K562 (cell line): Measurements from ENCODE around the gene DCAF4. TPM values are rescaled to one million over a fixed set of nuclear protein-coding genes. Genes with fewer than 3 reads are reported as not detected.

Source experiments
- CREM ChIP-seq: IDR thresholded peaks from 2 replicates; pipeline ENCODE4 v1.6.1; 2014; ENCODE audit warnings: antibody characterized with exemption, low read depth
- EP300 ChIP-seq: IDR thresholded peaks from 2 replicates; pipeline ENCODE4 v1.6.1; 2012; ENCODE audit warnings: low read length, improper control_type of control experiment
- MAFK ChIP-seq: IDR thresholded peaks from 2 replicates; pipeline ENCODE4 v1.6.1; 2011; ENCODE audit warnings: low read length, improper control_type of control experiment
- MEIS2 ChIP-seq: fragments of 450-650 bp; IDR thresholded peaks from 2 replicates; pipeline ENCODE4 v1.6.1; 2014; ENCODE audit warnings: mild to moderate bottlenecking; ENCODE audit not compliant: partially characterized antibody
- MNT ChIP-seq, 2 experiments: fragments of 450-650 bp; conservative IDR thresholded peaks; 2 replicates each; pipeline ENCODE4 v1.6.1; 2017; ENCODE audit warnings: mild to moderate bottlenecking in 2 of 2, moderate library complexity in 2 of 2
- PRDM10 ChIP-seq: fragments of 450-650 bp; IDR thresholded peaks from 2 replicates; pipeline ENCODE4 v1.6.1; 2018; ENCODE audit not compliant: partially characterized antibody
- RNF219 ChIP-seq: fragments of 250-450 bp; sonication (Bioruptor Pico); IDR thresholded peaks from 2 replicates; pipeline ENCODE4 v1.5.0; 2022; ENCODE audit warnings: mild to moderate bottlenecking
- TRIM24 ChIP-seq, 2 experiments: fragments of 450-650 bp; IDR thresholded peaks; 2 replicates each; pipeline ENCODE4 v1.6.1; 2016
- ZEB2 ChIP-seq: fragments of 450-650 bp; IDR thresholded peaks from 2 replicates; pipeline ENCODE4 v1.6.1; 2016
- ZNF24 ChIP-seq: fragments of 450-650 bp; IDR thresholded peaks from 2 replicates; pipeline ENCODE4 v1.6.1; 2016
- ZNF766 ChIP-seq: fragments of 200-800 bp; sonication (Bioruptor generic); conservative IDR thresholded peaks from 2 replicates; pipeline ENCODE4 v1.6.1; 2016; ENCODE audit warnings: missing genetic modification characterization, missing compliant biosample characterization
- polyA plus RNA-seq, 8 experiments: library from polyadenylated mRNA; depleted of rRNA in 4 of 8; stranded (reverse) in 5 of 8; unstranded in 3 of 8; fragments of >200 nt; fragmentation: Nextera tagmentation in 2 of 8; fragmentation: Illumina TruSeq in 1 of 8; extraction: Ambion mirVana in 2 of 8; extraction: Trizol in 1 of 8; gene quantifications; 2 replicates each; pipeline versions ENCODE4 v1.2.1 to v1.2.3, GENCODE V29; 2011 to 2014; ENCODE audit warnings: inconsistent platforms in 1 of 8, missing spikeins in 1 of 8
- total RNA-seq, 7 experiments: library from RNA; depleted of rRNA in 6 of 7; stranded (reverse); fragments of >200 nt in 6 of 7; fragmentation: Illumina TruSeq in 2 of 7; extraction: Trizol in 2 of 7; gene quantifications; 2 replicates each; pipeline versions ENCODE4 v1.2.1 to v1.2.3, GENCODE V29; 2011 to 2021; ENCODE audit warnings: low replicate concordance in 1 of 7

Gene DCAF4
- total and polyA plus RNA-seq, 9 of the 15 experiments (the other 6 are each of a cell fraction or from before 2014, with no cell fraction given) = 2.7 to 49.2 (median 22.9) TPM

GRCh38 chr14:72924337-72924736 lies 1.9 kb upstream of the DCAF4 start (continued):
- TF ChIP-seq MNT (conservative IDR thresholded peaks at IDR 0.05) (0 out of 4 replicates have a peak, but pooled peaks of 1 of the 2 experiments have one; percentile 18), TRIM24 (IDR thresholded peaks at IDR 0.05) (0 out of 4 replicates have a peak, but pooled peaks of 1 of the 2 experiments have one; percentile 8), PRDM10 (peak; percentile 28), RNF219 (CRISPR knock-in tag) (no peak), MEIS2 (peak; percentile 47), ZNF24 (peak; percentile 75), ZNF766 (CRISPR knock-in tag) (no peak), CREM (peak; percentile 75), EP300 (peak; percentile 30; the same call in 1 of the 2 replicates), MAFK (peak; percentile 51), ZEB2 (peak; percentile 21; the same call in 1 of the 2 replicates)
